K562 (cell line): ENCODE data around the gene SNX9.

ENCODE experiments used
- BHLHE40 ChIP-seq: IDR thresholded peaks from 2 replicates; pipeline ENCODE4 v1.6.1; 2011; ENCODE audit warnings: low read length, improper control_type of control experiment
- KDM4B ChIP-seq, 2 experiments: fragments of 450-650 bp in 1 of 2; sonication (generic) in 1 of 2; IDR thresholded peaks; 2 replicates each; pipeline ENCODE4 v1.6.1; 2016 to 2017; ENCODE audit warnings: borderline replicate concordance in 2 of 2, antibody characterized with exemption in 1 of 2, low read depth in 1 of 2, mild to moderate bottlenecking in 1 of 2
- MXI1 ChIP-seq: IDR thresholded peaks from 2 replicates; pipeline ENCODE4 v1.6.1; 2011; ENCODE audit warnings: low read depth, mild to moderate bottlenecking, improper control_type of control experiment, low read length
- MYNN ChIP-seq, 2 experiments: sonication (generic); formaldehyde crosslinking in 1 of 2; IDR thresholded peaks; 2 replicates each; pipeline versions ENCODE4 v1.5.0 to v1.6.1; 2016 to 2020; ENCODE audit warnings: antibody characterized with exemption in 1 of 2, missing genetic modification reagents in 1 of 2
- ZNF143 ChIP-seq: sonication (generic); formaldehyde crosslinking; IDR thresholded peaks from 2 replicates; pipeline ENCODE4 v1.9.0; 2022; ENCODE audit warnings: mild to moderate bottlenecking, missing genetic modification reagents
- TF ChIP-seq, protein P1 (sequence below): fragments of 450-650 bp; formaldehyde crosslinking; IDR thresholded peaks from 2 replicates; pipeline ENCODE4 v1.4.0; 2022; ENCODE audit warnings: missing genetic modification characterization
- TF ChIP-seq, protein P2 (sequence below): sonication (generic); formaldehyde crosslinking; IDR thresholded peaks from 2 replicates; pipeline ENCODE4 v1.8.0; 2022; ENCODE audit warnings: missing genetic modification reagents, mild to moderate bottlenecking, borderline replicate concordance

GRCh38 chr6:157814883-157815282 lies 8.2 kb upstream of the SNX9 start:
- no peak for TF ChIP-seq BHLHE40
- TF ChIP-seq, protein P1, sequence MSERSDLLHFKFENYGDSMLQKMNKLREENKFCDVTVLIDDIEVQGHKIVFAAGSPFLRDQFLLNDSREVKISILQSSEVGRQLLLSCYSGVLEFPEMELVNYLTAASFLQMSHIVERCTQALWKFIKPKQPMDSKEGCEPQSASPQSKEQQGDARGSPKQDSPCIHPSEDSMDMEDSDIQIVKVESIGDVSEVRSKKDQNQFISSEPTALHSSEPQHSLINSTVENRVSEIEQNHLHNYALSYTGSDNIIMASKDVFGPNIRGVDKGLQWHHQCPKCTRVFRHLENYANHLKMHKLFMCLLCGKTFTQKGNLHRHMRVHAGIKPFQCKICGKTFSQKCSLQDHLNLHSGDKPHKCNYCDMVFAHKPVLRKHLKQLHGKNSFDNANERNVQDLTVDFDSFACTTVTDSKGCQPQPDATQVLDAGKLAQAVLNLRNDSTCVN (CRISPR knock-in tag): no peak
- no peak for TF ChIP-seq KDM4B (IDR thresholded peaks at IDR 0.05; ENCODE audit: borderline replicate concordance in 2 of 2, low read depth in 1 of 2)
- TF ChIP-seq, protein P2, sequence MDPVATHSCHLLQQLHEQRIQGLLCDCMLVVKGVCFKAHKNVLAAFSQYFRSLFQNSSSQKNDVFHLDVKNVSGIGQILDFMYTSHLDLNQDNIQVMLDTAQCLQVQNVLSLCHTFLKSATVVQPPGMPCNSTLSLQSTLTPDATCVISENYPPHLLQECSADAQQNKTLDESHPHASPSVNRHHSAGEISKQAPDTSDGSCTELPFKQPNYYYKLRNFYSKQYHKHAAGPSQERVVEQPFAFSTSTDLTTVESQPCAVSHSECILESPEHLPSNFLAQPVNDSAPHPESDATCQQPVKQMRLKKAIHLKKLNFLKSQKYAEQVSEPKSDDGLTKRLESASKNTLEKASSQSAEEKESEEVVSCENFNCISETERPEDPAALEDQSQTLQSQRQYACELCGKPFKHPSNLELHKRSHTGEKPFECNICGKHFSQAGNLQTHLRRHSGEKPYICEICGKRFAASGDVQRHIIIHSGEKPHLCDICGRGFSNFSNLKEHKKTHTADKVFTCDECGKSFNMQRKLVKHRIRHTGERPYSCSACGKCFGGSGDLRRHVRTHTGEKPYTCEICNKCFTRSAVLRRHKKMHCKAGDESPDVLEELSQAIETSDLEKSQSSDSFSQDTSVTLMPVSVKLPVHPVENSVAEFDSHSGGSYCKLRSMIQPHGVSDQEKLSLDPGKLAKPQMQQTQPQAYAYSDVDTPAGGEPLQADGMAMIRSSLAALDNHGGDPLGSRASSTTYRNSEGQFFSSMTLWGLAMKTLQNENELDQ (CRISPR knock-in tag): no peak
- TF ChIP-seq MXI1: no peak
- no peak for TF ChIP-seq ZNF143 (CRISPR knock-in tag)
- no peak for TF ChIP-seq MYNN (IDR thresholded peaks at IDR 0.05)
- no peak for TF ChIP-seq MYNN (CRISPR knock-in tag; IDR thresholded peaks at IDR 0.05)
